ENCODE data around the gene CETP. TPM values are rescaled to one million over a fixed set of nuclear protein-coding genes. Genes with fewer than 3 reads are reported as not detected.
A peak's percentile ranks its signal among the peaks of the same experiment; 100 is the strongest.

CETP gene
- total and polyA plus RNA-seq, 2 of the 13 experiments (the other 11 are each of a cell fraction or from before 2014, with no cell fraction given), result 0.31 to 9.8 TPM

GRCh38 chr16:56931892-56932720 is 29.6 kb upstream of the CETP start, which contains the start of gene HERPUD1 (continued):
- TF ChIP-seq SAFB2 (CRISPR knock-in tag; IDR thresholded peaks at IDR 0.05; ENCODE audit: borderline replicate concordance, low read depth) (no peak; the same call in 1 of the 2 replicates), HNRNPUL1 (IDR thresholded peaks at IDR 0.05; ENCODE audit: low read depth, low read length) (peak; percentile 89), DNMT1 (CRISPR knock-in tag; IDR thresholded peaks at IDR 0.05) (peak; percentile 88; the same call in 1 of the 2 replicates), ZNF280B (CRISPR knock-in tag; IDR thresholded peaks at IDR 0.05; ENCODE audit: borderline replicate concordance) (peak; percentile 70; the same call in 1 of the 2 replicates), SNAPC2 (CRISPR knock-in tag; IDR thresholded peaks at IDR 0.05) (no peak; the same call in 1 of the 2 replicates), ZNF687 (CRISPR knock-in tag; IDR thresholded peaks at IDR 0.05) (peak; percentile 97), ARID3A (IDR thresholded peaks at IDR 0.05; ENCODE audit: low read depth, low read length) (no peak), HMGXB4 (CRISPR knock-in tag; IDR thresholded peaks at IDR 0.05; ENCODE audit: borderline replicate concordance in 1 of 2, low read depth in 1 of 2) (peak; percentile 71 to 75; a peak in 3 of 4 replicates), ZNF468 (CRISPR knock-in tag; IDR thresholded peaks at IDR 0.05) (peak; percentile 85; the same call in 1 of the 2 replicates)
